ENCODE measurements around the gene EFHD2. TPM values are rescaled to one million over a fixed set of nuclear protein-coding genes. Genes with fewer than 3 reads are reported as not detected.
A peak's percentile ranks its signal among the peaks of the same experiment; 100 is the strongest.
"Not testable (repeated sequence)": the region's sequence is repeated elsewhere in the genome, so short reads cannot be mapped to it uniquely, and the experiment has no call there.

Gene EFHD2
- total RNA-seq, 2 experiments from 2014 or later: 67.6 to 69.5 TPM

- no peaks in the 10 kb centered on the region for H3K9me3 Mint-ChIP-seq
- H3K27me3 Mint-ChIP-seq: peaks cover 23% of the 10 kb centered on the region
- H3K4me3 Mint-ChIP-seq: no peak overlapping the region
- POLR2A ChIA-PET: no interaction called here
- H3K4me1 Mint-ChIP-seq: peaks cover 2% of the 10 kb centered on the region
- CTCF ChIA-PET: no interaction called here
- DNase-seq: no peak
- no peak overlapping the region for H3K27ac Mint-ChIP-seq
- no peaks in the 10 kb centered on the region for H3K36me3 Mint-ChIP-seq (ENCODE audit: low read depth)
Measured at GRCh38 chr1:15380601-15381508, 28.8 kb upstream of the EFHD2 start.

GRCh38 chr1:15381805-15382204 lies 27.9 kb upstream of the EFHD2 start:
- no peaks in the 10 kb centered on the region for H3K36me3 Mint-ChIP-seq (ENCODE audit: low read depth)
- H3K4me3 Mint-ChIP-seq: no peak overlapping the region
- no peaks in the 10 kb centered on the region for H3K9me3 Mint-ChIP-seq
- POLR2A ChIA-PET: no interaction called here
- no peak overlapping the region for H3K27ac Mint-ChIP-seq
- peaks cover 5% of the 10 kb centered on the region for H3K4me1 Mint-ChIP-seq
- H3K27me3 Mint-ChIP-seq: peaks cover 33% of the 10 kb centered on the region
- CTCF ChIA-PET: no interaction called here
- no peak for DNase-seq

DNA sequence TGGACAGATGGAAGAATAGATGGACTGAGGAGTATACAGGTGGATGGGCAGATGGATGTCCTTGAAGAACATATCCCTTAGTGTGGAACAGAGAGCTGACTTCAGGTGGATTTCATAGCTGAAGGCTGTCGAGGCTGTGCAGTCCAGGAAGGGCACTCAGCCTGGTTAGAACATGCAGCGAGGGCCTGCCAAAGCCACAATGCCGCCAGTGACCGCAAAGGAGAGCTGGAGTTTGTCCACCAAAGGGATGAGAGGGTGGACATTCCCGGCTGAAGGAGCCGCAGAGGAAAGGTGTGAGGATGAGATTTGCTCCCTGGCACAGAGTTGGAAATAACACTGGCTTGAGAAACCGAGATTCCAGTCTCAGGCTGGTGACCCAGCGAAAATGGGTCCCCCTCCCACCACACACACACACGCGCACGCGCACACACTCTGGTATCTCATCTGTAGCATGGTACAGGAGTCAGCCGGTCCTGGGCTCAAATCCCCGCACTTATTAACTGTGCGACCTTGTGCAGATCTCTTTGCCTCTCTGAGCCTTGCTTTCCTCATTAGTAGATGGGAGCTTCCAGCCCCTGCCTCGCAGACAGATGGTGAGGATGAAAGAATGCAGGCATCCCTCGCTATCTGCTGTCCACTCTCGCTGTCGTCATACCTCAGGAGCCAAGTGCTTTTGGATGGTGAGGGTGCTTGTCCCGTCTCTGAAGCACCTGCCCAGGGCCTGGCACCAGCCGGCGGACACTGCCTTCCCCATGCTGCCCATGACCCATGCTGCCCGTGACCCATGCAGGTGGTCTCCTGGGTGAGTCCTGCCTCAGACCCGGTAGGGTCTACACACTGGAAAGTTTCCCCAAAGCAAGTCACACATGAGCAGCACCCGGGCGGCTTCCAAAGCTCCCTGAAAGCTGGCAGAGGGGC lies 26.8 kb upstream of the EFHD2 start:
- no peak overlapping the region for H3K4me3 Mint-ChIP-seq
- no peaks in the 10 kb centered on the region for H3K36me3 Mint-ChIP-seq (ENCODE audit: low read depth)
- POLR2A ChIA-PET: no interaction called here
- DNase-seq: no peak
- H3K27ac Mint-ChIP-seq: no peak overlapping the region
- H3K9me3 Mint-ChIP-seq: no peaks in the 10 kb centered on the region
- CTCF ChIA-PET: interaction anchor here (1.2 kb wide), 1 partner anchor 10 kb away, joined by 4 read pairs; no protein-coding TSS in a partner anchor
- peaks cover 34% of the 10 kb centered on the region for H3K27me3 Mint-ChIP-seq
- peaks cover 5% of the 10 kb centered on the region for H3K4me1 Mint-ChIP-seq

DNA sequence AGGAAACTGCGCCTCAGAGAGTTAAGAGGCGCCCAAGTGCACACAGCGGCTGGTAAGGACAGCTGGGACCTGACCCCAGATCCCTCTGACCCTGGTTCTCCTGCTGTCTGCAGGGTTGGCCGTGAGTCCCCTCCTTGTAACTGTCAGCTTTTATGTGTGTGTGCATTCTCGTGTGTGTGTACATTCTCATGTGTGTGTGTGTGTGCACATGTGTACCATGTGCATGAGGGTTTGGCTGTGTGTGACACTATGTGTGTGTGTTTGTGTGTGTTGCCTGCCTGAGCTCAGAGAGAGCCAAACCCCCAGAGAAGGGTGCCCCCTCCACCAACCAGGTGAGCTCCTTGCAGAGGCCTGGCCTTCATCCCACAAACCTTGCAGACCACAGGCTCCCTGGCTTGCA lies 25.9 kb upstream of the EFHD2 start:
- Mint-ChIP-seq H3K9me3 (no peaks in the 10 kb centered on the region), H3K36me3 (ENCODE audit: low read depth) (no peaks in the 10 kb centered on the region), H3K4me3 (no peak overlapping the region), H3K4me1 (peaks cover 5% of the 10 kb centered on the region), H3K27me3 (peaks cover 29% of the 10 kb centered on the region), H3K27ac (no peak overlapping the region)
- POLR2A ChIA-PET: no interaction called here
- CTCF ChIA-PET: interaction anchor here (1.2 kb wide), 1 partner anchor 11 kb away, joined by 4 read pairs; no protein-coding TSS in a partner anchor
- no peak for DNase-seq

- Mint-ChIP-seq H3K27ac (no peak overlapping the region), H3K9me3 (no peaks in the 10 kb centered on the region), H3K36me3 (ENCODE audit: low read depth) (no peaks in the 10 kb centered on the region), H3K27me3 (peaks cover 28% of the 10 kb centered on the region), H3K4me1 (peaks cover 5% of the 10 kb centered on the region), H3K4me3 (peak overlapping the region; percentile 28)
- ChIA-PET POLR2A (no interaction called here), CTCF (interaction anchor here (1.2 kb wide), 1 partner anchor 11 kb away, joined by 4 read pairs; no protein-coding TSS in a partner anchor)
- no peak for DNase-seq
Measured at GRCh38 chr1:15384301-15384901, 25.3 kb upstream of the EFHD2 start.

DNA sequence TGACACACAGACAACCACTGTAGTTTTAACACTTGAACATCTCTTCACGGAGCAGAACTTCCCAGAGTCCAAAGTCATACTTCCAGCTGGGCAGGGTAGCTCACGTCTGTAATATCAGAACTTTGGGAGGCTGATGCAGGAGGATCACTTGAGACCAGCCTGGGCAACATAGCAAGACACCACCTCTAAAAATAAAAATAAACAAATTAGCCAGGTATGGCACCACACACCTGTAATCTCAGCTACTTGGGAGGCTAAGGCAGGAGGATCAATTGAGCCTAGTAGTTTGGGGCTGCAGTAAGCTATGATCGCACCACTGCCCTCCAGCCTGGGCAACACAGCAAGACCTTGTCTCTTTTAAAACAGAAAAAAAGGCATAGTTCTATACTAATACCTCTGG lies 24.3 kb upstream of the EFHD2 start:
- CTCF ChIA-PET: interaction anchor here (0.8 to 1.0 kb wide), 2 partner anchors 36 to 73 kb away, joined by 3 read pairs; no protein-coding TSS in a partner anchor
- DNase-seq: no peak
- Mint-ChIP-seq H3K4me3 (no peak overlapping the region), H3K27ac (no peak overlapping the region), H3K27me3 (peaks cover 26% of the 10 kb centered on the region), H3K9me3 (no peaks in the 10 kb centered on the region), H3K36me3 (ENCODE audit: low read depth) (no peaks in the 10 kb centered on the region), H3K4me1 (peaks cover 5% of the 10 kb centered on the region)
- POLR2A ChIA-PET: no interaction called here

DNA sequence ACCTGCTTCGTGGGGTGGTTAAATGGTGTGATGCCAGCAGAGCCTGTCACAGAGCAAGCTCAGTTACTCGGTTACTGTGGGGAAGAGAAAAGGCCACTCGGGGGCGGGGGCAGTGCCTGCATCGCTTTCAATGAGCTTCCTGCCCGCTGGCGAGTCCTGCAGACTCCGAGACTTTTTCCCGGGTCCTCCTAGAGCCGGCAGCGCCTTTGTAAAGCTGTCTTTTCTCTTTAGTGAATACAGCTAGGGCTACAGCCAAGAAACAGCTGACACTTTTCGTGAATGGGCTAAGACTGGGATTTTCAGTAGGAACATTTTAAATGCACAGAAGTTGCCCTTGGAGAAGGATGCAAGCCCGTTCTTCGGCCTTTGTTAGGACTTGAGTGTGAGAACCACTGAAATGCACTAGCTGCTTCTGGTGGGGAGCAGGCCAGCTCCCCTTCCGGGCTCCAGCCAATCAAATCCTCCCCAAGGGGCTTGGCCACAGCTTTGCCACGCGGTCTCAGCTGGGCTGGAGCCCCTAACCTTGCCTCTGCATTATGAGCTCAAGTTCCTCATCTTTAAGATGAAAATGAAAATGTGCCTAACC lies 23.4 kb upstream of the EFHD2 start:
- ChIA-PET POLR2A (no interaction called here), CTCF (interaction anchor here (0.8 kb wide), 1 partner anchor 9 kb away, joined by 3 read pairs; no protein-coding TSS in a partner anchor)
- DNase-seq: no peak
- peaks cover 5% of the 10 kb centered on the region for H3K4me1 Mint-ChIP-seq
- H3K27ac Mint-ChIP-seq: no peak overlapping the region
- no peak overlapping the region for H3K4me3 Mint-ChIP-seq
- H3K9me3 Mint-ChIP-seq: no peaks in the 10 kb centered on the region
- no peaks in the 10 kb centered on the region for H3K36me3 Mint-ChIP-seq (ENCODE audit: low read depth)
- H3K27me3 Mint-ChIP-seq: peaks cover 29% of the 10 kb centered on the region

GRCh38 chr1:15388201-15388880 lies 21.3 kb upstream of the EFHD2 start:
- Mint-ChIP-seq H3K9me3 (no peaks in the 10 kb centered on the region), H3K4me3 (no peak overlapping the region), H3K4me1 (peaks cover 5% of the 10 kb centered on the region), H3K36me3 (ENCODE audit: low read depth) (no peaks in the 10 kb centered on the region), H3K27ac (no peak overlapping the region), H3K27me3 (peaks cover 34% of the 10 kb centered on the region)
- ChIA-PET POLR2A (no interaction called here), CTCF (interaction anchor here (1.2 to 1.7 kb wide), 2 partner anchors 11 to 65 kb away, joined by 4 read pairs; no protein-coding TSS in a partner anchor)
- DNase-seq: no peak

GRCh38 chr1:15389828-15390227 lies 19.9 kb upstream of the EFHD2 start:
- H3K27me3 Mint-ChIP-seq: peaks cover 31% of the 10 kb centered on the region
- H3K36me3 Mint-ChIP-seq (ENCODE audit: low read depth); DNase-seq; H3K9me3 Mint-ChIP-seq; H3K27ac Mint-ChIP-seq; H3K4me1 Mint-ChIP-seq; POLR2A ChIA-PET; H3K4me3 Mint-ChIP-seq: not testable (repeated sequence)
- CTCF ChIA-PET: interaction anchor here (1.2 to 1.7 kb wide), 2 partner anchors 12 to 66 kb away, joined by 4 read pairs; no protein-coding TSS in a partner anchor

DNA sequence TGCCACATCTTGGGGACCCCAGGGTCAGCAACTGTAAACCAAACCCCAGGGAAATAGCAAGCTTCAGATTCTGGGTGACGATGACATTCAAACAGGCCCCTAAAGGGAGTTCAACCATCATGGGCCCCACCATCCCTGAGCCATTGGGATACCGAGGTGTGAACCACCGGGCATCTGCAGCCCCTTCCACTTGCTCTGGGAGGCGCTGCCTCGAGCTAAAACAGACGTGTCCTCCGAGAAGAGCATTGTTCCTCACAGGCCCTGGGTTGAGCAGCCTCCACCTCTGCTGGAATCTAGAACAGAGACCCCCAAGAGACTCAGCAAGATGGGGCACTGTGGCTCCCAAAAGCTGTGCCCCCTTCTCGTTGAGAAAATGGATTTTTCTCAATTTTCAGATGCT lies 19.0 kb upstream of the EFHD2 start:
- Mint-ChIP-seq H3K36me3 (ENCODE audit: low read depth) (no peaks in the 10 kb centered on the region), H3K4me1 (peaks cover 3% of the 10 kb centered on the region), H3K27me3 (peaks cover 26% of the 10 kb centered on the region), H3K27ac (no peak overlapping the region), H3K9me3 (no peaks in the 10 kb centered on the region), H3K4me3 (no peak overlapping the region)
- DNase-seq: no peak
- POLR2A ChIA-PET: no interaction called here
- CTCF ChIA-PET: no interaction called here

- CTCF ChIA-PET: no interaction called here
- peaks cover 19% of the 10 kb centered on the region for H3K27me3 Mint-ChIP-seq
- no peaks in the 10 kb centered on the region for H3K9me3 Mint-ChIP-seq
- peaks cover 2% of the 10 kb centered on the region for H3K4me1 Mint-ChIP-seq
- no peak overlapping the region for H3K4me3 Mint-ChIP-seq
- no peak for DNase-seq
- no peaks in the 10 kb centered on the region for H3K36me3 Mint-ChIP-seq (ENCODE audit: low read depth)
- no peak overlapping the region for H3K27ac Mint-ChIP-seq
- POLR2A ChIA-PET: no interaction called here
Measured at GRCh38 chr1:15391366-15391765, 18.3 kb upstream of the EFHD2 start.
